NCI-H187 treated with DMSO at 0.1 percent for 48 hours (cell line): ENCODE results near the gene SPTBN4.
"Not testable (repeated sequence)": the region's sequence is repeated elsewhere in the genome, so short reads cannot be mapped to it uniquely, and the experiment has no call there.

Source experiments
- DNase-seq: peaks from one replicate; lab custom pipeline; 2025; lab: John Stamatoyannopoulos, UW

Gene SPTBN4

GRCh38 chr19:40466985-40467734 is at the start of gene SPTBN4:
SPTBN4 (plus strand) TSS chr19:40467001; CDS start chr19:40472622, 5,621 bp downstream.
- DNase-seq = no peak

- no peak for DNase-seq
Measured at GRCh38 chr19:40417643-40417981, 49.2 kb upstream of the SPTBN4 start.

DNA sequence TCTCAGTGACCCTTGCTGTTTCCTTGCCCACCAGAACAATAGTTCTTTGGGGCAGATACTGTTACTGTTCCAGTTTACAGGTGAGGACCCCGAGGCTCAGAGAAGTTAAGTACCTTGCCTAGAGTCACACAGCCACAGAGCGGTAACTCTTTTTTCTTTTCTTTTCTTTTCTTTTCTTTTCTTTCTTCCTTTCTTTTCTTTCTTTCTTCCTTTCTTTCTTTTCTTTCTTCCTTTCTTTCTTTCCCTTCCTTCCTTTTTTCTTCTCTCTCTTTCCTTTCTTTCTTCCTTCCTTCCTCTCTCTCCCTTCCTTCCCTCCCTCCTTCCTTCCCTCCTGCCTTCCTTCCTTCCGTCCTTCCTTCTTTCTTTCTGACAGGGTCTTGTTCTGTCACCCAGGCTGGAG is 48.8 kb upstream of the SPTBN4 start:
- no peak for DNase-seq

GRCh38 chr19:40419066-40419612 is 47.7 kb upstream of the SPTBN4 start:
- DNase-seq = no peak

DNA sequence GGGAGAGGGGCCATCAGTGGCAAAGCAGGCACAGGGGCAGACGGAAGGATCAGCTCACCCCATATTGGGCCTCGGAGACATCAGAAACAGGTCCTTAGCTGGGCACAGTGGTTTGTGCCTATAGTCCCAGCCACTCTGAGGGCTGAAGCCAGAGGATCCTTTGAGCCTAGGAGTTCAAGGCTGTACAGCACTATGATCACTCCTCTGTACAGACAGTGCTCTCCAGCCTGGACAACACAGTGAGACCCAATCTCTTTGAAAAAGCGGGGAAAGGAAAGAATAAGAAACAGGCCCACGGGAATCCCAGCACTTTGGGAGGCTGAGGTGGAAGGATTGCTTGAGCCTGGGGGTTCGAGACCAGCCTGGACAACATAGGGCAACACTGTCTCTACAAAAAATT is 47.0 kb upstream of the SPTBN4 start:
- no peak for DNase-seq

- no peak for DNase-seq
Measured at GRCh38 chr19:40420451-40420765, 46.4 kb upstream of the SPTBN4 start.

GRCh38 chr19:40420766-40421765 is 45.7 kb upstream of the SPTBN4 start:
- DNase-seq = peak; percentile 18

DNA sequence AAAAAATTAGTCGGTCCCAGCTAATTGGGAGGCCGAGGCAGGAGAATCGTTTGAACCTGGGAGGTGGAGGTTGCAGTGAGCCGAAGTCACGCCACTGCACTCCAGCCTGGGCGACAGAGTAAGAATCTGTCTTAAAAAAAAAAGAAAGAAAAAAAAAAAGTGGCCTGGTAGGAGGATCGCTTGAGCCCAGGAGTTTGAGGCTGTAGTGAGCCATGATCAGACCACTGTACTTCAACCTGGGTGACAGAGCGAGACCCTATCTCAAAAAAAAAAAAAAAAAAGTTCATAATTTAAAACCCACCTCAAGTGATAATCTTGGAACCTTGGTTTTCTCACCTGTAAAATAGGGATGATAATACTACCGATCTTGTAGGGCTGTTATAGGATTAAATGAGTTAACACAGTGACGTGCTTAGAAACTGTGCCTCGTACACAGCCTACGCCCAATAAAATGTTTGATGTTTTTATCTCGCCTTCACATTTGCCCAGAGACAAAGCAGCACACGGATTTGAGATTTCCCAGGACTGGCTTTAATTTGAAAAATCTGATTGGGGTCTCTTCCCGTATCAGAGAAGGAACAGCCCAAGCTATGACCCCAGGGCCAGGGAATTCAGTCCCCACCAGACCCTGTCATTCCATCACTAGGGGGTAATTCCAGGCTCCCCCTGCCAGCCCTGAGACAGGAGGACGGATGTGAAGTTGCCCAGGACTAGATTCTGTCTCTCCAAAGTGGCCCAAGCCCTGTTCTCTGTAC is 44.6 kb upstream of the SPTBN4 start:
- DNase-seq = no peak

DNA sequence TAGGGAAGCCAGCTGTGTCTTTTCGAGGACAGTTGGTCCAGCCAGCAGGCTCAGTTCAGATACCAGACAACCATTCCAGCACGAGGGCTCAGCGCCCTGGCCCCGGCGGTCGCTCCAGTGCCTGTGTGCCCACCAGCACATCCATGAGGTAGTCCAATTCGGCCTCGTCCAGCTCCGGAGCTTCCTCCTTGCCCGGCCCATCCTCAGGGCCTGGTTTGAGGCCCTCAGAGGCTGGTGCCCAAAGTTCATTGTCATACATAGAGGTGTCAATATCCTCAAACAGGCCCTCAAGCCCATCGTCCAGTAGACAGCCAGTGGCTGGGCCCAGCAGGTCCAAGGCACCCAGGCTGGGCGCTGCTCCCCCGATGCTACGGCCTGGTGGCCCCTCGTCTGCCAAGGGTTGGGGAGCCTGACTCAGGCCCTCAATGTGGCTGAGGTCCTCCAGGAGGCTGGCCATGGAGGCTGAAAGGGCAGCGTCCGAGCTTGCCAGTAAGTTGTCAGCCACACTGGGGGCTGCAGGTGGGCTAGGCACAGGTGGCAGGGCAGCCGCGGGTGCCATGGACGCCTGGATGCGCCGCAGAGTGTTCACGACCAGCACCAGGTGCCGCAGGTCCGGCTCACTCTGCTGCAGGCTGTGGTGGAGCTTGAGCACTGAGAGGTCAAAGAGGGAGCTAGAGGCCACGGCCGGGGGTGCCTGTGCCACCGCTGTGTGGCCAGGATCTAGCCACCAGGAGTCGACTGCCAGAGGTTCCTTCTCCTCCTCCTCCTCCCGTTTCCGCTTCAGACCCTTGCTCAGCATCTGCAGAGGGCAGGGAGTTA is 43.8 kb upstream of the SPTBN4 start:
- no peak for DNase-seq

DNA sequence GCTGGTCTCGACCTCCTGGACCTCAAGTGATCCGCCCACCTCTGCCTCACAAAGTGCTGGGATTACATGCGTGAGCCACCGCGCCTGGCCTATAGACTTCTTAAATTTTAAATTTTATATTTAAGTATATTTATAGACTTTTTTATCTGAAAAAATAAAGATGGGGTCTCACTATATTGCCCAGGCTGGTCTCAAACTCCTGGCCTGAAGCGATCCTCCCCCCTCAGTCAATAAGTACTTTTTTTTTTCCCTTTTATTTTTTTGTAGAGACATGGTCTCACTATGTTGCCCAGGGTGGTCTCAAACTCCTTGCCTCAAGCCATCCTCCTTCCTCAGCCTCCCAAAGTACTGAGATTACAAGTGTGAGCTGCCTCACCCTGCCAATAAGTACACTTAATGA is 42.9 kb upstream of the SPTBN4 start:
- no peak for DNase-seq

- no peak for DNase-seq
Measured at GRCh38 chr19:40424637-40425449, 42.0 kb upstream of the SPTBN4 start.

DNA sequence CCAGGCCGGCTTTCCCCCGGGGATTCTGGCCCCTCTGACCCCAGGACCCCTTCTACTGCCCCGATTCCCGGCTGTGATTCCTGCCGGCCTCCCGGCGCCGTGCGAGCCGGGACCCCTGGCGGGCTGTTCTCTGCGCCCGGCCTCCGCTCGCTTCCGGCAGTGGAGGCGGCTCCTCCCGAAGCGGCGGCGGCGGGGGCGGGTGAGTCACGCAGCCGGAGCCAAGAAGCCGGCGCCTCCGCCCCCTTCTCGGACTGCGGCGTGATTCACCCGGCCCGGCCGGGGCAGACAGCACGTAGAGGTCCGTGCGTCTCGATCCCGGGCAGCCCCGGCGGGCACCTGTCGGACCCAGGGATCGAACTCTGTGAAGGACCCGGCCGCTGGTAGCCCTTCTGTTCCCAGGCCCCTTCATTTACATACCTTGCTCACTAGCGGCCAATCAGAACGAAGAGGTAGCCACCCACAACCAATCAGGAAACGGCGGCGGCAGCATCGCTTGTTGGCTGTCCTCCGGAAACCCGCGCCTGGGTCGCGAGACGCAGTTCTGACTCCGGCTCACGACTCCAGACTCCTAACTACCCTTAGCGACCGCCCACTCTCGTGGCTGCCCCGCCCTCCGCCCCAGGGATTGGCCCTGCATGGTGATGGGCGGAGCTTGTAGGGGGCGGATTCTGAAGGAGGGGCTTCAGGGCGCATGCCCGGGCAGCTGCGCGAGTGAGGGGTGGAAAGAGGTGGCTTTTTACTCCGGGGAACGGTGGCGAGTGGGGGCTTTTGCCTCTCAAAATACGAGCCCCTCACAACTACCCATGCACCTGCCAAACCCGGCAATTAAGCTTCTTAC is 41.1 kb upstream of the SPTBN4 start, which contains the start of gene SERTAD1:
TSS of gene SERTAD1 (minus strand) at position 543 of the 838 bp plus-strand sequence. CDS start 2,446 bp downstream, outside the sequence.
- peak; percentile 96 for DNase-seq

DNA sequence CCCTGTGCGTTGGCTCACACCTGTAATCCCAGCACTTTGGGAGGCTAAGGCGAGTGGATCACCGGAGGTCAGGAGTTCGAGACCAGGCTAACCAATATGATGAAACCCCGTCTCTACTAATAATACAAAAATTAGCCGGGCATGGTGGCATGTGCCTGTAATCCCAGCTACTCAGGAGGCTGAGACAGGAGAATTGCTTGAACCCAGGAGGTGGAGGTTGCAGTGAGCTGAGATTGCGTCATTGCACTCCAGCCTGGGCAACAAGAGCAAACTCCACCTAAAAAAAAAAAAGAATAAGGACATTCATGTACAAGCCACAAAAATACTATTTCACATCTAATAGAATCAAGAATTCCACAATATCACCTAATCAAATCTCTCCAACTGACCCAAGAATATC is 38.6 kb upstream of the SPTBN4 start:
- DNase-seq = not testable (repeated sequence)

DNA sequence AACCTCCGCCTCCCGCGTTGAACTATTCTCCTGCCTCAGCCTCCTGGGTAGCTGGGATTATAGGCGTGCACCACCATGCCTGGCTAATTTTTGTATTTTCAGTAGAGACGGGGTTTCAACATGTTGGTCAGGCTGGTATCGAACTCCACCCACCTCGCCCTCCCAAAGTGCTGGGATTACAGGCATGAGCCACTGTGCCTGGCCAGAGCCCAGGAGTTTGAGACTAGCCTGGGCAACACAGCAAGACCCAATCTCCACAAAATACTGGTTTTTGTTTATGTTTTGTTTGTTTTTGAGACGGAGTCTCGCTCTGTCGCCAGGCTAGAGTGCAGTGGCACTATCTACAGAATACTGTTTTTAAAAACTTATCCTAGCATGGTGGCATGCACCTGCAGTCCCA is 36.6 kb upstream of the SPTBN4 start:
- not testable (repeated sequence) for DNase-seq

GRCh38 chr19:40431698-40432097 is 35.1 kb upstream of the SPTBN4 start:
- no peak for DNase-seq

GRCh38 chr19:40432760-40433159 is 34.0 kb upstream of the SPTBN4 start:
- DNase-seq = not testable (repeated sequence)

DNA sequence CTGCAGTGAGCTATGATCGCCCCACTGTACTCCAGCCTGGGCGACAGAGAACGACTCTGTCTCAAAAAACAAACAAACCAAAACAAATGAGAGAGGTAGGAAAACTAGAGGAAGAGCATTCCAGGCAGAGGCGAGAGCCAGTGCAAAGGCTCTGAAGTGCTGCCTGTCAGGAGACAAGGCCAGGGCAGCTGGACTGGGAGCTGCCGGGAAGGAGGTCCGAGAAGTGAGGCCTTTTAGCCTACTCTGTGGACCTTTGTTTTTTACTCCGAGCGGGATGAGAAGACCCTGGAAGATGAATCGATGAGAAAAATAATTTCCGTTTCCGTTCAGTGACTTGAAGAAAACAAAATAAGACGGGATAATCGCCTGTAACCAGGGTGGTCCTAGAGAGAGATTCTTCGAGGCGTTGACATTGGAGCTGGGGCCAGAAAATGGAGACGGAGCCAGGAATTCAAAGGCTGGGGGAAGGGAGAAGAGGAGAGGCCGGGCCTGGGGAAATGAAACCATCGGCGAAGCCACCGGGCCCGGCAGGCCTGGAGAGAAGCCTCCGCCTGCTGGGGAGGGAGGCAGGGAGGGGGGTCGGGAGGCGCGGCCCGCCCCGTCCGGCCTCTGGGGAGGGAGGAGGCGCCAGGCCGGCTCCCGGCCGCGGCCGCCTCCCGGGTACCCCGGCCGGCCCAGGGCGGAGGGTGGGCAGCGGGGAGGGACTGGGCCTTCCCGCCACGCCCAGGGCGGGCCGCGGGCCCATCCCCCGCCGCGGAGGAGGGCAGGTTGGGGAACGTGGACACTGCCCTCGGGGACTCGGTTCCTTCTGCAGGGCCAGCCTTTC is 33.2 kb upstream of the SPTBN4 start:
- DNase-seq = no peak

DNA sequence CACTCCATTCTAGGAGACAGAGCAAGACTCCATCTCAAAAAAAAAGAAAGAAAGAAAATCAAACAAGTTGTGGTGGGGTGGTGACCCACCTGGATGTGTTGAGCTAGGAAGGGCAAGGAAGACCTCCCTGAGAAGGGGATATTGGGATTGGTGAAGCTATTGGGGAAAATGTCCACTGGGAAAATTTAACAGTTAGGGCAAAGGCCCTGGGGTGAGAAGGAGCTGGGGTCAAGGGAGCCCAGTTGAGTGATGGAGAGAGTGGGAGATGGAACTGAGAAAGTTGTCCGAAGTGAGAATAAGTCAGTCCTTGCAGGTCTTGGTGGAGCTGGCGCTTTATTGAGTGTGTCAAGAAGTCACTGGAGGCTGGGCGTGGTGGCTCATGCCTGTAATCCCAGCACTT is 28.5 kb upstream of the SPTBN4 start:
- DNase-seq = no peak
